Ectodermal cell (in vitro differentiated cells): ENCODE results near the gene PRR20G.

ENCODE experiments used
- H3K27ac ChIP-seq: 2 replicates; pipeline ENCODE4 v1.7.0; 2013; ENCODE audit warnings: mild to moderate bottlenecking, low read depth, low read length; ENCODE audit not compliant: insufficient read depth, poor library complexity, severe bottlenecking
- H3K27me3 ChIP-seq: 2 replicates; pipeline ENCODE4 v1.7.0; 2013; ENCODE audit warnings: mild to moderate bottlenecking, low read length; ENCODE audit not compliant: insufficient read depth, control insufficient read depth, poor library complexity, severe bottlenecking
- H3K36me3 ChIP-seq: one replicate; pipeline ENCODE4 v1.7.0; 2013; ENCODE audit warnings: low read length; ENCODE audit not compliant: control insufficient read depth, insufficient read depth
- H3K4me1 ChIP-seq: one replicate; pipeline ENCODE4 v1.7.0; 2013; ENCODE audit warnings: low read length; ENCODE audit not compliant: control insufficient read depth, insufficient read depth
- H3K4me3 ChIP-seq: 2 replicates; pipeline ENCODE4 v1.7.0; 2013; ENCODE audit warnings: low read depth, low read length, control low read depth; ENCODE audit not compliant: insufficient read depth
- H3K9me3 ChIP-seq: 2 replicates; pipeline ENCODE4 v1.7.0; 2013; ENCODE audit warnings: mild to moderate bottlenecking, low read length, moderate library complexity; ENCODE audit not compliant: control insufficient read depth
- WGBS, 2 experiments: methylation state at CpG; one replicate each; pipeline ENCODE4 v1.1.7; 2013; ENCODE audit warnings: missing lambda C conversion rate in 2 of 2; 5-methylcytosine and 5-hydroxymethylcytosine counted together

Gene PRR20G

DNA sequence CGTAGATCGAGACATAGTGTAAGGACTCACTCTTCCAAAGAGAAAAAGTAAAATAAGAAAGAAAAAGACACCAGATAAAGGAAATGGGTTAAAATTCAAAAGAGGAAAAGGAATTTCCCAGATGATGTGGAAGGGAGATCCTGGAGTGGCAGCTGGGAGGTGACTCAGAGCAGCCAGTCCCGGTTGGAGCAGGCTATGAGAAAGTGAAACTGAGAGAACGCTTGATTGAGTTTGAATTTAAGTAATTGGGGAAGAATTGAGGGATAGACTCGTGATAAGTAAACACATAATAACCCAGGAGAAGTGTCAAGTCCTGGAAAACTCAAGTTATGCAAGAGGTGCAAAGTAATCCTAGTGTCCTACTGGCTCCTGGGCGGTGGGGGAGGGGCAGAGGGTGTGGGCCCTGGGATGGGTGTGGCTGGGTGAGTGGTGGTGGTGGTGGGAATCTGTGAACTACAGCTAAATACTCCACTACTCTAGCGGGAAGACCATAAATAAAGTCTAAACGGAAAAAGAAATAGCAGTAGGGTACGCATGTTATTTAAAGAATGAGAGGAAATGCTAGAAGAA, 1.2 kb downstream of the PRR20G start:
- Histone ChIP-seq H3K4me1 (no peaks in the 10 kb centered on the region), H3K27ac (no peak overlapping the region), H3K36me3 (no peaks in the 10 kb centered on the region), H3K4me3 (no peak overlapping the region), H3K9me3 (no peaks in the 10 kb centered on the region), H3K27me3 (no peaks in the 10 kb centered on the region)
- WGBS, 2 experiments = 90 to 93% methylated on average over 9 of the region's 9 CpGs

DNA sequence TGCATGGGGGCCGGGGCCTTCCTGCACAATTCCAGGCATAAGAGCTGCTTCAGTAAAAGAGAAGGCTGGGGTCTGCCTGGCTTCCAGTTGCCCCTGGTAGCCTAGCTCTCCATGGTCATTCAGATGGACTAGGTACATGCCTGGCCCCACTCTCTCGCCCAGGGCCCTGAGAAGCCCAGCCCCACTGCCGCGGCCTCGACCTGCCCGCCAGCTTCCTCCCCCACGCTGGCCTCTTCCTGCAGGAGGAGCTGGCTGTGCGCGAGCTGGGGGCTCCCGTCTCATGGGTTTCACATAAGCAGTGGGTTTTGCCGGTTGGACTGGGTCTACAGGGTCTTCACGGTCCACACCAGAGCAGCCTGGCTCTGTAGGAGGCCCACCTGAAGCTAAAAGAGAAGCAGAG, 3.6 kb downstream of the PRR20G start:
- Histone ChIP-seq H3K36me3 (no peaks in the 10 kb centered on the region), H3K27ac (no peak overlapping the region), H3K4me1 (no peaks in the 10 kb centered on the region), H3K9me3 (no peaks in the 10 kb centered on the region), H3K27me3 (no peaks in the 10 kb centered on the region), H3K4me3 (no peak overlapping the region)
- WGBS, 2 experiments = 92 to 94% methylated on average over 12 of the region's 12 CpGs

DNA sequence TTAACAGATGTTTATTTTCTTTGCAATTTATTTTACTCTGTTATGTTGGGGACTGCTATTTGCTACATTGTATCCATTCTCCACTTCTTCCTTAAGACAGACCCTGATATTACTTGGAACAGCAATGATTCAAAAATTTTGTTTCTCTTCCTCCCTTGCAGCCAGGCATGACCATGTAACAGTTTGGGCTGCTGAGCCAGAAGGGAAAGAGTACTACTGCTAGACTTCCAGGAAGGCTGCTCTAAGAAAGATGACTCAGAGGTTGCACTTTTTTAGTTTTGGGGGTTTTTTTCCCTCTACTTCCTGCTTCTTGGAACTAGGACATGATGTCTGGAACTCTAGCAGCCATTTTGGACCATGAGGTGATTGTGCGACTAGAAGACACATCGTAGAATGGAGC, 10.3 kb downstream of the PRR20G start:
- Histone ChIP-seq H3K4me3 (no peak overlapping the region), H3K4me1 (no peaks in the 10 kb centered on the region), H3K36me3 (no peaks in the 10 kb centered on the region), H3K27ac (no peak overlapping the region), H3K27me3 (no peaks in the 10 kb centered on the region), H3K9me3 (no peaks in the 10 kb centered on the region)
- WGBS, 2 experiments = 94 to 97% methylated on average over 2 of the region's 2 CpGs

DNA sequence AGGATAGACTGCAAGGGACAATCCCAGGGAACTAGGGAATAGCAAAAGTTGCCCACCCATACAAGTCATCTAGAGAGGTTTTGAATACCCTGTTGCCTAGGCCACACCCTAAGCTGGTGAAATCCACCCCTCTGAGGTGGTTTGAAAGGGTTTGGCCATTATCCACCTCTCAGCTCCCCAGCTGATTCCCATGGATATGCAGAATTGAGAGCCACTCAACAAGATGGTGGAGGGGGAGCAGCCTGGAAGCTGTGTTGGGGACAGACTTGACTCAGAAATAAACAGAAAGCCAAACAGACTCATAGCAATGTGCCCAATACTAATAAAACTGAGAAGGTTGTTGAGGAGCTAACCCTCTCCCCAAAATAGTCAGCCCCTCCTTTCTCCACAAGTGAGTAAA, 10.9 kb downstream of the PRR20G start:
- Histone ChIP-seq H3K4me1 (no peaks in the 10 kb centered on the region), H3K27ac (no peak overlapping the region), H3K9me3 (no peaks in the 10 kb centered on the region), H3K36me3 (no peaks in the 10 kb centered on the region), H3K4me3 (no peak overlapping the region), H3K27me3 (no peaks in the 10 kb centered on the region)

DNA sequence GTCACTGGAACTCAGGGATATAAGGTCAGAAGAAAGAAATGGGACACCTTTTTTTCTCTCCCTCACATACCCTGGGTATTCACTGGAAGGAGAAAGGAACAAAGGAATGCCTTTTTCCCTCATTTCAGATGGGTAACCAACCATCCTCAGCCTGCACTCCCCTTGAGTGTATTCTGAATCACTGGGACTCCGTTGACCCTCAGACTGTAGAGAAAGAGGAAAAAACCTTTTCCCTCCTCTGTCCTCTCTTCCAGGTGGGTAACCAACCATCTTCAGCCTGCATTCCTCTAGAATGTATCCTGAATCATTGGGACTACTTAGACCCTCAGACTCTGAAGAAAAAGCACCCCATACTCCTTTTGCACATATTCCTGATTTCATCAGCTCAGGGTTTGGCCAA, 11.4 kb downstream of the PRR20G start:
- Histone ChIP-seq H3K4me1 (no peaks in the 10 kb centered on the region), H3K27me3 (no peaks in the 10 kb centered on the region), H3K4me3 (no peak overlapping the region), H3K27ac (no peak overlapping the region), H3K9me3 (no peaks in the 10 kb centered on the region), H3K36me3 (no peaks in the 10 kb centered on the region)
- WGBS, 2 experiments = 83 to 89% methylated on average over 1 of the region's 1 CpG

DNA sequence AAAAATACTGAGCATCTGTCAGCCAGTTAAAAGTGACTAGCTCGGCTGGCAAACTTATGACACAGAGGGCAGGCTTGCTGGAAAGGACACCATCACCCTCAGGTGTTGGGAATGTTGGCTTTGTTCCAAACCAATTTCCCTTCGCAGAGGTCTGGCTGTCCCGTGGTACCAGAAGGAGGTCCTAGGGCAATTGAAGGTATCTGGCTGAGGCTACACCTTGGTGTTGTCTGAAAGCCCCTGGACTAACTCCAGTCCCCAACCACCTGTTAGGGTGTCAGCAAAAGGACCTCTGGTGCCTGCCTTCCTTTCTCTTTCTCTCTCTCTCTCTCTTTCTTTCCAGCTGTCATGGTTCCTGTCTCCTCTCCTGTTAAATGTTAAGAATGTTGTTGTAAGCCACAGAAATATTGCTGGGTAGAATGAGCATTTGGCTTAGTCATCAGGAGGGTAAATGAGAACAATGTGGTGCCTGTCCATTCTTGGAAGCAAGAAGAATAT, 12.5 kb downstream of the PRR20G start:
- Histone ChIP-seq H3K36me3 (no peaks in the 10 kb centered on the region), H3K4me3 (no peak overlapping the region), H3K27ac (no peak overlapping the region), H3K4me1 (no peaks in the 10 kb centered on the region), H3K27me3 (no peaks in the 10 kb centered on the region), H3K9me3 (no peaks in the 10 kb centered on the region)
- WGBS, 2 experiments = 91 to 92% methylated on average over 3 of the region's 3 CpGs

DNA sequence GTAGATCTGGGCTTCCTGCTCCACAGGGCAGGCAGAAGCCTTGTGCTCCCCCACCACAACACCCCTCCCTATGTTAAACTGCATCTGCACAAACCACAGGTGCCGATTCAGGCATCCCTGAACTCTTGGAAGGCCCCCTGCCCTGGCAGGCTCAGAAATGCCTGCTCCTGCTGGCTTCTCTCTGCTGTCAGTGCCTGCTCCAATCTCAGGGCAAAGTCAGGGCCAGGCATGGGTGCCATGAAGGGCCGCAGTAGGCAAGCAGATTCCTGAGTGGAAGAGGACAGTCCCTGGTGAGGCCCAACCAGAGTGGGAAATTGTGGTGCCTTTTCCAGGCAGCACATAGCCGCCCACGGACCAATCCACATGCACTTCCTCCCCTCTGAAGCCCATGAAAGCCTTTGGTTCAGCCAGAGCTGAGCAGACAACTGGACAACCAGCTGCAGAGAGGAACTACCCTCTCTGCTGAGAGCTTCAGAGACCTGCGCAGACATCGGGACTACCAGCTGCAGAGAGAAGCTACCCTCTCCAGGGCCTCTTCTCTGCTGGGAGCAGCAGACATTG, 13.6 kb downstream of the PRR20G start:
- Histone ChIP-seq H3K9me3 (no peaks in the 10 kb centered on the region), H3K27me3 (no peaks in the 10 kb centered on the region), H3K36me3 (no peaks in the 10 kb centered on the region), H3K4me1 (no peaks in the 10 kb centered on the region), H3K27ac (no peak overlapping the region), H3K4me3 (no peak overlapping the region)
- 85 to 86% methylated on average over 6 of the region's 6 CpGs for WGBS, 2 experiments

DNA sequence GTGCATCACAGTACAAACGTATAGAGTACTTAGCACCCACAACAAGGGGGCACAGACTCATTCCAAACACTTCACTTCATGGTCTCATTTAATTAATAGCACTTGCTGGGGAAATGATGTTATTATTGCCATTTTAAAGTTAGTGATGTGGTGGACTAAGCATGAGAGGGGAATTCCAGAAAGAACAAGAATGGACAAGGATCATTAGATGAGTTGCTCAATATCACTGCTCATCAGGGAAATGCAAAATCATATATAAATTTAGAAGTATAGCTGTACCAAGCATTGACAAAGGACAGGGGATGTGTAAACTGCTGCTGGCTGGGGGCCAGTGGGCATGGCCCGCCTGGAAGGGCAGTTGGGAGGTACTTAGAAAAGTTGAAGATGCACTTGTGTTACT, 14.6 kb downstream of the PRR20G start:
- H3K36me3 ChIP-seq = no peaks in the 10 kb centered on the region
- no peaks in the 10 kb centered on the region for H3K9me3 ChIP-seq
- H3K4me3 ChIP-seq = no peak overlapping the region
- H3K4me1 ChIP-seq = no peaks in the 10 kb centered on the region
- H3K27ac ChIP-seq = no peak overlapping the region
- WGBS, 2 experiments = 90 to 92% methylated on average over 1 to 2 of the region's 2 CpGs
- H3K27me3 ChIP-seq = no peaks in the 10 kb centered on the region

DNA sequence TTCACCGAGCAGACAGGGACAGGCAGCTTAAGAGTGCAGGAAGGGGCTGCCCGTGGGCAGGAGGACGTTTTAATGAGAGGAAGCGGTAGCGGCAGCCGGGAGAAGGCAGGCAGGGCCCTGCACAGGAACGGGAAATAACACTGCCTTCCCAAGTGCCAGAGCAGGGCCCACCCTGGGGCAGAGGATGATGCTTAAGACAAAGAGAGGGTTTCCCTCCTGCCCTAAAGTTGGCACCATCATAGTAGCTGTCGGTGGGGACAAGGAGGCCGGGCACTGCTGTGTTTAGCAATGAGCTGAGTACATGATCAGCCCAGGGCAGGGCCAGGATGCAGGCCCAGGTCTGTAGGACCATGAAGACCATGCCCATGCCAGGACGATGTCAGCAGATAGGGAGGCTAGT, 21.7 kb downstream of the PRR20G start:
- no peak overlapping the region for H3K27ac ChIP-seq
- H3K36me3 ChIP-seq = no peaks in the 10 kb centered on the region
- H3K4me3 ChIP-seq = no peak overlapping the region
- H3K27me3 ChIP-seq = no peaks in the 10 kb centered on the region
- 92 to 95% methylated on average over 10 of the region's 10 CpGs for WGBS, 2 experiments
- H3K4me1 ChIP-seq = no peaks in the 10 kb centered on the region
- H3K9me3 ChIP-seq = no peaks in the 10 kb centered on the region

DNA sequence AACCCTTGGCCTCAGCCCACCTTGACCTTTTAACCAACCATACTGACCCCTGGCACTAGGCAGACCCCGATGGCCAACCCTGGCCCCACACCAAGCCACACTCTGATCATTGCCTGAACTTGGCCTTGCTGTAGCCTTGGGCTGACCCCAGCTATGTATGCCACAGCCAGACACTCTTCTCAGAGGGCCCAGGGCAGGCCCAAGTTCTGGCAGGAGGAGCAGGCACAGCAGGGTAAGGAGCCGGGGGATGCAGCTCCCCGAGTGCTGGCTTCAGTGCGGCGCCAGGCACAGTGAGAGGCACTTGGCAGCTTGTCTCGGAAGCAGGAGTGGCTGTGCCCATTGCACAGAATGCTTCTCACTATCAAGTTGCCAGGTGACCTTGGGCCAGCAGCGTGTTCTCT, 22.3 kb downstream of the PRR20G start:
- WGBS, 2 experiments = 93 to 94% methylated on average over 7 of the region's 7 CpGs
- H3K4me3 ChIP-seq = no peak overlapping the region
- no peaks in the 10 kb centered on the region for H3K4me1 ChIP-seq
- H3K27ac ChIP-seq = no peak overlapping the region
- no peaks in the 10 kb centered on the region for H3K9me3 ChIP-seq
- H3K27me3 ChIP-seq = no peaks in the 10 kb centered on the region
- no peaks in the 10 kb centered on the region for H3K36me3 ChIP-seq
